ENCODE data around the gene SMIM35.
"Not testable (repeated sequence)": the region's sequence is repeated elsewhere in the genome, so short reads cannot be mapped to it uniquely, and the experiment has no call there.

The SMIM35 gene

GRCh38 chr11:118080296-118080695 lies 6.5 kb downstream of the SMIM35 start:
- DNase-seq (ENCODE audit: low spot score), result no peak

GRCh38 chr11:118079491-118079890 lies 7.3 kb downstream of the SMIM35 start:
- DNase-seq (ENCODE audit: low spot score), result peak; percentile 4

GRCh38 chr11:118078911-118079411 lies 7.8 kb downstream of the SMIM35 start:
- DNase-seq (ENCODE audit: low spot score), result no peak

GRCh38 chr11:118076754-118077281 lies 9.9 kb downstream of the SMIM35 start, which contains the start of gene TMPRSS4:
Gene TMPRSS4, plus strand, starts transcription at chr11:118077078. Its CDS starts 225 bp downstream, at chr11:118077303.
- DNase-seq (ENCODE audit: low spot score), result no peak

GRCh38 chr11:118074785-118075184 lies 12.0 kb downstream of the SMIM35 start:
- no peak for DNase-seq (ENCODE audit: low spot score)

GRCh38 chr11:118074091-118074685 lies 12.6 kb downstream of the SMIM35 start:
- no peak for DNase-seq (ENCODE audit: low spot score)

- DNase-seq (ENCODE audit: low spot score), result no peak
Measured at GRCh38 chr11:118073554-118073953, 13.2 kb downstream of the SMIM35 start.

- DNase-seq (ENCODE audit: low spot score), result no peak
Measured at GRCh38 chr11:118071416-118072030, 15.2 kb downstream of the SMIM35 start.

- no peak for DNase-seq (ENCODE audit: low spot score)
Measured at GRCh38 chr11:118068945-118069612, 17.7 kb downstream of the SMIM35 start.

- DNase-seq (ENCODE audit: low spot score), result no peak
Measured at GRCh38 chr11:118068206-118068944, 18.4 kb downstream of the SMIM35 start.

- no peak for DNase-seq (ENCODE audit: low spot score)
Measured at GRCh38 chr11:118067006-118067405, 19.8 kb downstream of the SMIM35 start.

- no peak for DNase-seq (ENCODE audit: low spot score)
Measured at GRCh38 chr11:118065384-118065783, 21.4 kb downstream of the SMIM35 start.

GRCh38 chr11:118064956-118065355 lies 21.8 kb downstream of the SMIM35 start:
- DNase-seq (ENCODE audit: low spot score), result no peak

- DNase-seq (ENCODE audit: low spot score), result not testable (repeated sequence)
Measured at GRCh38 chr11:118062631-118063030, 24.1 kb downstream of the SMIM35 start.

- DNase-seq (ENCODE audit: low spot score), result not testable (repeated sequence)
Measured at GRCh38 chr11:118062181-118062580, 24.6 kb downstream of the SMIM35 start.

GRCh38 chr11:118061586-118062125 lies 25.1 kb downstream of the SMIM35 start:
- no peak for DNase-seq (ENCODE audit: low spot score)

- DNase-seq (ENCODE audit: low spot score), result no peak
Measured at GRCh38 chr11:118060869-118061268, 25.9 kb downstream of the SMIM35 start.

- DNase-seq (ENCODE audit: low spot score), result no peak
Measured at GRCh38 chr11:118060081-118060661, 26.6 kb downstream of the SMIM35 start.

GRCh38 chr11:118059246-118059940 lies 27.4 kb downstream of the SMIM35 start:
- no peak for DNase-seq (ENCODE audit: low spot score)

GRCh38 chr11:118058311-118059245 lies 28.2 kb downstream of the SMIM35 start:
- no peak for DNase-seq (ENCODE audit: low spot score)

All from CD4-positive, alpha-beta T cell treated with Interleukin-2 at 100 ng/mL for 4 hours (primary cell).